Activated T-cell treated with anti-CD3 and anti-CD28 coated beads, Interleukin-2, amount 50 U/mL, for 4 hours (primary cell): ENCODE data around the gene SCUBE1. TPM values are rescaled to one million over a fixed set of nuclear protein-coding genes. Genes with fewer than 3 reads are reported as not detected.

Experiments used
- ATAC-seq, 2 donors: fragments of 200-7000 bp; cut with Tn5 transposase; one replicate each; pipeline ENCODE4 v1.10.0; 2021
- DNase-seq: peaks from one replicate; pipeline ENCODE4 v3.0.0-alpha.2; 2020
- H3K27me3 Mint-ChIP-seq: one replicate; pipeline ENCODE4 v1.8.0; 2021; ENCODE audit warnings: low read depth, mixed read lengths
- H3K36me3 Mint-ChIP-seq: one replicate; pipeline ENCODE4 v1.8.0; 2022; ENCODE audit warnings: mixed read lengths; ENCODE audit not compliant: insufficient read depth
- H3K4me1 Mint-ChIP-seq: one replicate; pipeline ENCODE4 v1.8.0; 2021; ENCODE audit warnings: low read depth, mixed read lengths
- H3K4me3 Mint-ChIP-seq: one replicate; pipeline ENCODE4 v1.8.0; 2021; ENCODE audit warnings: mild to moderate bottlenecking, moderate library complexity, mixed read lengths
- H3K9me3 Mint-ChIP-seq: one replicate; pipeline ENCODE4 v1.8.0; 2021; ENCODE audit warnings: mixed read lengths
- total RNA-seq, 3 donors: library from RNA; stranded (reverse); gene quantifications; one replicate each; pipeline ENCODE4 v1.2.1, GENCODE V29; 2021

SCUBE1 gene
- total RNA-seq, 3 donors from 2014 or later = 0.08 TPM; not detected in 2

- H3K36me3 Mint-ChIP-seq = no peaks in the 10 kb centered on the region
- peaks cover 1% of the 10 kb centered on the region for H3K27me3 Mint-ChIP-seq
- no peak overlapping the region for H3K4me3 Mint-ChIP-seq
- ATAC-seq = no peak
- no peaks in the 10 kb centered on the region for H3K4me1 Mint-ChIP-seq
- no peak for DNase-seq
- no peaks in the 10 kb centered on the region for H3K9me3 Mint-ChIP-seq
Observed at GRCh38 chr22:43236411-43237166, 106.6 kb downstream of the SCUBE1 start.

- no peaks in the 10 kb centered on the region for H3K9me3 Mint-ChIP-seq
- H3K4me1 Mint-ChIP-seq = peaks cover 4% of the 10 kb centered on the region
- no peaks in the 10 kb centered on the region for H3K36me3 Mint-ChIP-seq
- H3K4me3 Mint-ChIP-seq = no peak overlapping the region
- peaks cover 1% of the 10 kb centered on the region for H3K27me3 Mint-ChIP-seq
- DNase-seq (no peak), ATAC-seq (no peak)
Observed at GRCh38 chr22:43235445-43236409, 107.4 kb downstream of the SCUBE1 start.

- DNase-seq = no peak
- Mint-ChIP-seq H3K27me3 (peaks cover 3% of the 10 kb centered on the region), H3K4me3 (no peak overlapping the region), H3K36me3 (no peaks in the 10 kb centered on the region), H3K9me3 (no peaks in the 10 kb centered on the region), H3K4me1 (peaks cover 4% of the 10 kb centered on the region)
- ATAC-seq = no peak
Observed at GRCh38 chr22:43234264-43234988, 108.7 kb downstream of the SCUBE1 start.

- DNase-seq (no peak), ATAC-seq (no peak)
- H3K9me3 Mint-ChIP-seq = no peaks in the 10 kb centered on the region
- H3K36me3 Mint-ChIP-seq = no peaks in the 10 kb centered on the region
- H3K4me1 Mint-ChIP-seq = peaks cover 4% of the 10 kb centered on the region
- peaks cover 4% of the 10 kb centered on the region for H3K27me3 Mint-ChIP-seq
- no peak overlapping the region for H3K4me3 Mint-ChIP-seq
Observed at GRCh38 chr22:43233529-43233928, 109.6 kb downstream of the SCUBE1 start.

- DNase-seq = no peak
- Mint-ChIP-seq H3K9me3 (no peaks in the 10 kb centered on the region), H3K4me3 (no peak overlapping the region), H3K36me3 (no peaks in the 10 kb centered on the region), H3K4me1 (peaks cover 4% of the 10 kb centered on the region), H3K27me3 (peaks cover 4% of the 10 kb centered on the region)
- no peak for ATAC-seq
Observed at GRCh38 chr22:43232445-43232844, 110.7 kb downstream of the SCUBE1 start.

- H3K27me3 Mint-ChIP-seq = peaks cover 4% of the 10 kb centered on the region
- ATAC-seq = no peak
- H3K4me3 Mint-ChIP-seq = no peak overlapping the region
- DNase-seq = no peak
- peaks cover 4% of the 10 kb centered on the region for H3K4me1 Mint-ChIP-seq
- no peaks in the 10 kb centered on the region for H3K9me3 Mint-ChIP-seq
- no peaks in the 10 kb centered on the region for H3K36me3 Mint-ChIP-seq
Observed at GRCh38 chr22:43231724-43232034, 111.5 kb downstream of the SCUBE1 start.

GRCh38 chr22:43230971-43231723 is 112.0 kb downstream of the SCUBE1 start:
- Mint-ChIP-seq H3K36me3 (no peaks in the 10 kb centered on the region), H3K4me3 (no peak overlapping the region), H3K4me1 (peaks cover 4% of the 10 kb centered on the region), H3K27me3 (peaks cover 4% of the 10 kb centered on the region), H3K9me3 (no peaks in the 10 kb centered on the region)
- peak; percentile 68 for DNase-seq
- ATAC-seq = peak; percentile 75 to 77

GRCh38 chr22:43230571-43230970 is 112.6 kb downstream of the SCUBE1 start:
- Mint-ChIP-seq H3K27me3 (peaks cover 8% of the 10 kb centered on the region), H3K36me3 (no peaks in the 10 kb centered on the region), H3K9me3 (no peaks in the 10 kb centered on the region), H3K4me3 (no peak overlapping the region), H3K4me1 (peaks cover 4% of the 10 kb centered on the region)
- ATAC-seq (no peak), DNase-seq (no peak)

- Mint-ChIP-seq H3K36me3 (no peaks in the 10 kb centered on the region), H3K4me3 (no peak overlapping the region), H3K4me1 (peaks cover 4% of the 10 kb centered on the region), H3K9me3 (no peaks in the 10 kb centered on the region), H3K27me3 (peaks cover 8% of the 10 kb centered on the region)
- DNase-seq (no peak), ATAC-seq (no peak)
Observed at GRCh38 chr22:43228863-43229262, 114.3 kb downstream of the SCUBE1 start.

GRCh38 chr22:43228330-43228729 is 114.8 kb downstream of the SCUBE1 start:
- H3K4me3 Mint-ChIP-seq = no peak overlapping the region
- peaks cover 4% of the 10 kb centered on the region for H3K4me1 Mint-ChIP-seq
- ATAC-seq (no peak), DNase-seq (no peak)
- H3K36me3 Mint-ChIP-seq = no peaks in the 10 kb centered on the region
- H3K27me3 Mint-ChIP-seq = peaks cover 8% of the 10 kb centered on the region
- H3K9me3 Mint-ChIP-seq = no peaks in the 10 kb centered on the region

GRCh38 chr22:43227239-43227630 is 115.9 kb downstream of the SCUBE1 start:
- no peak for ATAC-seq
- Mint-ChIP-seq H3K4me3 (no peak overlapping the region), H3K9me3 (no peaks in the 10 kb centered on the region), H3K4me1 (peaks cover 4% of the 10 kb centered on the region), H3K27me3 (peaks cover 7% of the 10 kb centered on the region), H3K36me3 (no peaks in the 10 kb centered on the region)
- DNase-seq = no peak

GRCh38 chr22:43226377-43227238 is 116.6 kb downstream of the SCUBE1 start:
- Mint-ChIP-seq H3K36me3 (no peaks in the 10 kb centered on the region), H3K27me3 (peaks cover 7% of the 10 kb centered on the region), H3K4me3 (no peak overlapping the region), H3K4me1 (peaks cover 4% of the 10 kb centered on the region), H3K9me3 (no peaks in the 10 kb centered on the region)
- ATAC-seq (peak in 1 of 2 donors; percentile 24), DNase-seq (no peak)

GRCh38 chr22:43225609-43226008 is 117.6 kb downstream of the SCUBE1 start:
- Mint-ChIP-seq H3K27me3 (peaks cover 7% of the 10 kb centered on the region), H3K9me3 (no peaks in the 10 kb centered on the region), H3K36me3 (no peaks in the 10 kb centered on the region), H3K4me1 (no peaks in the 10 kb centered on the region), H3K4me3 (no peak overlapping the region)
- ATAC-seq (no peak), DNase-seq (no peak)
